ENCODE measurements around the gene KRT4. TPM values are rescaled to one million over a fixed set of nuclear protein-coding genes. Genes with fewer than 3 reads are reported as not detected.

KRT4 gene
- under 1 TPM in 1 of 7 donors, not detected in 6; 0.37 TPM for total RNA-seq
- polyA plus RNA-seq = 1 to 10 TPM in 2 of 3 donors, under 1 TPM in 1; 0.55 to 3.4 (median 1.4) TPM
- long read RNA-seq, donor 1 = 0 reads
- long read RNA-seq, donor 2 = 0 reads

- WGBS, 5 donors = 80 to 92% (median 89%) methylated on average over 13 to 15 of the region's 15 CpGs
- peak; percentile 68 for DNase-seq
- H3K4me1 ChIP-seq = peaks cover 0 to 5% (median 0%) of the 10 kb centered on the region in 6 donors
- H3K27ac ChIP-seq = no peak within 1 kb of the TSS
- no peaks in the 10 kb centered on the region for H3K36me3 ChIP-seq
- H3K27me3 ChIP-seq (replicated peaks in 1 of 7) = peaks cover 0 to 5% (median 0%) of the 10 kb centered on the region in 7 donors
- intact Hi-C loops (cut with DNase I; ENCODE audit: low total_unique reads) = no loop called here
- TF ChIP-seq, protein P1, sequence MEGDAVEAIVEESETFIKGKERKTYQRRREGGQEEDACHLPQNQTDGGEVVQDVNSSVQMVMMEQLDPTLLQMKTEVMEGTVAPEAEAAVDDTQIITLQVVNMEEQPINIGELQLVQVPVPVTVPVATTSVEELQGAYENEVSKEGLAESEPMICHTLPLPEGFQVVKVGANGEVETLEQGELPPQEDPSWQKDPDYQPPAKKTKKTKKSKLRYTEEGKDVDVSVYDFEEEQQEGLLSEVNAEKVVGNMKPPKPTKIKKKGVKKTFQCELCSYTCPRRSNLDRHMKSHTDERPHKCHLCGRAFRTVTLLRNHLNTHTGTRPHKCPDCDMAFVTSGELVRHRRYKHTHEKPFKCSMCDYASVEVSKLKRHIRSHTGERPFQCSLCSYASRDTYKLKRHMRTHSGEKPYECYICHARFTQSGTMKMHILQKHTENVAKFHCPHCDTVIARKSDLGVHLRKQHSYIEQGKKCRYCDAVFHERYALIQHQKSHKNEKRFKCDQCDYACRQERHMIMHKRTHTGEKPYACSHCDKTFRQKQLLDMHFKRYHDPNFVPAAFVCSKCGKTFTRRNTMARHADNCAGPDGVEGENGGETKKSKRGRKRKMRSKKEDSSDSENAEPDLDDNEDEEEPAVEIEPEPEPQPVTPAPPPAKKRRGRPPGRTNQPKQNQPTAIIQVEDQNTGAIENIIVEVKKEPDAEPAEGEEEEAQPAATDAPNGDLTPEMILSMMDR (IDR thresholded peaks at IDR 0.05 in 8 of 11, conservative IDR thresholded peaks at IDR 0.05 in 3 of 11) = no peak
- TF ChIP-seq POLR2AphosphoS5 (IDR thresholded peaks at IDR 0.05) = no peak
- no peak for TF ChIP-seq POLR2A (IDR thresholded peaks at IDR 0.05)
- no peak within 1 kb of the TSS for H3K4me3 ChIP-seq
- H3K9me3 ChIP-seq = no peaks in the 10 kb centered on the region
Observed at GRCh38 chr12:52813885-52814709, at the start of gene KRT4. TSS of gene KRT4 (minus strand) at chr12:52814116. CDS start at chr12:52814058, 58 bp downstream.

- no peak for DNase-seq
- Histone ChIP-seq H3K27me3 (replicated peaks in 1 of 7) (no peaks in the 10 kb centered on the region), H3K27ac (no peak overlapping the region), H3K4me1 (peaks cover 0 to 2% (median 0%) of the 10 kb centered on the region in 6 donors), H3K9me3 (no peaks in the 10 kb centered on the region), H3K36me3 (no peaks in the 10 kb centered on the region), H3K4me3 (no peak overlapping the region)
- 48 to 86% (median 76%) methylated on average over 2 of the region's 2 CpGs for whole genome bisulfite sequencing, 5 donors
- intact Hi-C loops (cut with DNase I; ENCODE audit: low total_unique reads) = loop anchor here (5.0 kb wide), 1 partner anchor 280 kb away; no protein-coding TSS in a partner anchor
- TF ChIP-seq POLR2AphosphoS5 (IDR thresholded peaks at IDR 0.05) (no peak), POLR2A (IDR thresholded peaks at IDR 0.05) (no peak)
- TF ChIP-seq, protein P1 (IDR thresholded peaks at IDR 0.05 in 8 of 11, conservative IDR thresholded peaks at IDR 0.05 in 3 of 11) = no peak
Observed at GRCh38 chr12:52862023-52862422, 48.1 kb upstream of the KRT4 start.

DNA sequence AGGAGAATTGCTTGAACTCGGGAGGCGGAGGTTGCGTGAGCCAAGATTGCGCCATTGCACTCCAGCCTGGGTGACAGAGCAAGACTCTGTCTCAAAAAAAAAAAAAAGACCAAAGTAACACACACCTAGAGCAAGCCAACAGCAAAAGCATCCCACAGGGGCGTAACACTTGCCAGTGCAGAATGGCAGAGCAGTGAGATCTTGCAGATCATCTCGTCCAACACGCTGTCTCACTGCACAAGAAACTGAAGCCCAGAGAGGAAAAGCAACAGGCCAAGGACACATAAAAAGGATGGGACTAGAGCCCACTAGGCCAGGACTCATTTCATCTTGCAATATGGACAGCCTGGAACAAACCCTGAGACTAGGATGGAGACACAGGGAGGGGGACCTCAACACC lies 47.6 kb upstream of the KRT4 start:
- no peak for DNase-seq
- H3K4me3 ChIP-seq = no peak overlapping the region
- TF ChIP-seq POLR2A (IDR thresholded peaks at IDR 0.05) (no peak), POLR2AphosphoS5 (IDR thresholded peaks at IDR 0.05) (no peak)
- TF ChIP-seq, protein P1 (IDR thresholded peaks at IDR 0.05 in 8 of 11, conservative IDR thresholded peaks at IDR 0.05 in 3 of 11) = no peak

More for the DNA sequence above, 47.6 kb upstream of the KRT4 start:
- no peaks in the 10 kb centered on the region for H3K9me3 ChIP-seq
- intact Hi-C loops (cut with DNase I; ENCODE audit: low total_unique reads) = loop anchor here (5.0 kb wide), 1 partner anchor 279 kb away; no protein-coding TSS in a partner anchor
- no peaks in the 10 kb centered on the region for H3K36me3 ChIP-seq
- no peak overlapping the region for H3K27ac ChIP-seq
- H3K27me3 ChIP-seq (replicated peaks in 1 of 7) = no peaks in the 10 kb centered on the region
- no peaks in the 10 kb centered on the region for H3K4me1 ChIP-seq
- WGBS, 5 donors = 81 to 95% (median 88%) methylated on average over 7 of the region's 7 CpGs
